ENCODE results near the gene LMAN2. TPM values are rescaled to one million over a fixed set of nuclear protein-coding genes. Genes with fewer than 3 reads are reported as not detected.
"Not testable (repeated sequence)": the region's sequence is repeated elsewhere in the genome, so short reads cannot be mapped to it uniquely, and the experiment has no call there.

The LMAN2 gene
- total RNA-seq, 4 donors from 2014 or later, result 309 to 465 (median 383) TPM

GRCh38 chr5:177361418-177362291 is 10.2 kb upstream of the LMAN2 start:
- Histone ChIP-seq H3K36me3 (no peaks in the 10 kb centered on the region), H3K9me3 (no peaks in the 10 kb centered on the region), H3K27me3 (no peaks in the 10 kb centered on the region), H3K4me1 (peaks cover 20 to 35% of the 10 kb centered on the region in 2 donors), H3K27ac (peak overlapping the region; percentile 81 to 91 (median 90)), H3K4me3 (replicated peaks in 1 of 3) (no peak overlapping the region)
- 79 to 80% methylated on average over 6 of the region's 6 CpGs for WGBS, 2 donors
- intact Hi-C loops (cut with DNase I), result no loop called here
- DNase-seq, result no peak
- no peak for TF ChIP-seq CTCF (IDR thresholded peaks at IDR 0.05)
- TF ChIP-seq POLR2A (IDR thresholded peaks at IDR 0.05), result no peak

- intact Hi-C loops (cut with DNase I); H3K4me3 ChIP-seq (replicated peaks in 1 of 3); H3K27ac ChIP-seq; H3K27me3 ChIP-seq; H3K36me3 ChIP-seq; DNase-seq; H3K9me3 ChIP-seq: not testable (repeated sequence)
- 90 to 95% methylated on average over 7 of the region's 7 CpGs for WGBS, 2 donors
- H3K4me1 ChIP-seq, result peaks cover 12 to 27% of the 10 kb centered on the region in 2 donors
These were observed 9.3 kb upstream of the LMAN2 start for GRCh38 chr5:177360740-177361139.

GRCh38 chr5:177359860-177360259 is 8.4 kb upstream of the LMAN2 start:
- no peak for DNase-seq
- no peaks in the 10 kb centered on the region for H3K27me3 ChIP-seq
- no peak overlapping the region for H3K4me3 ChIP-seq (replicated peaks in 1 of 3)
- no peak for TF ChIP-seq POLR2A (IDR thresholded peaks at IDR 0.05)
- TF ChIP-seq CTCF (IDR thresholded peaks at IDR 0.05), result no peak
- no peak overlapping the region for H3K27ac ChIP-seq
- no peaks in the 10 kb centered on the region for H3K9me3 ChIP-seq
- intact Hi-C loops (cut with DNase I), result no loop called here
- H3K36me3 ChIP-seq, result no peaks in the 10 kb centered on the region
- 76 to 90% methylated on average over 3 of the region's 3 CpGs for WGBS, 2 donors
- peaks cover 12 to 23% of the 10 kb centered on the region in 2 donors for H3K4me1 ChIP-seq

GRCh38 chr5:177359451-177359851 is 8.0 kb upstream of the LMAN2 start:
- H3K4me3 ChIP-seq (replicated peaks in 1 of 3), result no peak overlapping the region
- DNase-seq, result no peak
- TF ChIP-seq POLR2A (IDR thresholded peaks at IDR 0.05) (no peak), CTCF (IDR thresholded peaks at IDR 0.05) (no peak)
- no peaks in the 10 kb centered on the region for H3K9me3 ChIP-seq
- intact Hi-C loops (cut with DNase I), result no loop called here
- H3K36me3 ChIP-seq, result no peaks in the 10 kb centered on the region
- WGBS, 2 donors, result 83 to 88% methylated on average over 4 to 6 of the region's 6 CpGs
- no peak overlapping the region for H3K27ac ChIP-seq
- H3K27me3 ChIP-seq, result no peaks in the 10 kb centered on the region
- H3K4me1 ChIP-seq, result peaks cover 12 to 23% of the 10 kb centered on the region in 2 donors

- no peaks in the 10 kb centered on the region for H3K9me3 ChIP-seq
- intact Hi-C loops (cut with DNase I), result no loop called here
- no peak overlapping the region for H3K4me3 ChIP-seq (replicated peaks in 1 of 3)
- TF ChIP-seq CTCF (IDR thresholded peaks at IDR 0.05), result no peak
- no peak for TF ChIP-seq POLR2A (IDR thresholded peaks at IDR 0.05)
- DNase-seq, result no peak
- no peak overlapping the region for H3K27ac ChIP-seq
- H3K4me1 ChIP-seq, result peaks cover 12 to 13% of the 10 kb centered on the region in 2 donors
- 6 to 75% methylated on average over 3 to 4 of the region's 5 CpGs for WGBS, 2 donors
- H3K36me3 ChIP-seq, result no peaks in the 10 kb centered on the region
- H3K27me3 ChIP-seq, result no peaks in the 10 kb centered on the region
These were observed 6.9 kb upstream of the LMAN2 start for GRCh38 chr5:177358370-177358819.
